Lower leg skin (tissue), 3 donors: ENCODE measurements around the gene SRMS.
A peak's percentile ranks its signal among the peaks of the same experiment; 100 is the strongest.

Source experiments
- CTCF ChIP-seq, 3 donors: fragments of 450-650 bp; IDR thresholded peaks; one replicate each; pipeline ENCODE4 v1.5.1; 2016; ENCODE audit warnings: antibody characterized with exemption in 3 of 3, mild to moderate bottlenecking in 3 of 3, moderate library complexity in 2 of 3
- POLR2A ChIP-seq, 2 donors: fragments of 450-650 bp; IDR thresholded peaks; one replicate each; pipeline ENCODE4 v1.6.1; 2016 to 2017; ENCODE audit warnings: antibody characterized with exemption in 2 of 2, mild to moderate bottlenecking in 1 of 2, moderate library complexity in 1 of 2

GRCh38 chr20:63531686-63532448 lies 15.7 kb downstream of the SRMS start:
- TF ChIP-seq CTCF (IDR thresholded peaks at IDR 0.05) (peak in 1 of 3 donors; percentile 59), POLR2A (IDR thresholded peaks at IDR 0.05) (no peak)
